Esophagus (tissue), 2 donors: ENCODE results near the gene TOX2. TPM values are rescaled to one million over a fixed set of nuclear protein-coding genes. Genes with fewer than 3 reads are reported as not detected.

ENCODE experiments used
- H3K27ac ChIP-seq, 2 donors: one replicate each; pipeline ENCODE4 v1.5.1; 2013; ENCODE audit warnings: low read depth in 2 of 2, mild to moderate bottlenecking in 2 of 2, inconsistent platforms in 1 of 2, low read length in 1 of 2, moderate library complexity in 1 of 2
- H3K27me3 ChIP-seq, 2 donors: one replicate each; pipeline ENCODE4 v1.6.1; 2013; ENCODE audit warnings: low read length in 2 of 2, control low read depth in 1 of 2, mild to moderate bottlenecking in 1 of 2; ENCODE audit not compliant: insufficient read depth in 2 of 2, control insufficient read depth in 1 of 2
- H3K36me3 ChIP-seq, 2 donors: one replicate each; pipeline ENCODE4 v1.6.1; 2013; ENCODE audit warnings: low read length in 1 of 2; ENCODE audit not compliant: control insufficient read depth in 2 of 2, insufficient read depth in 2 of 2
- H3K4me1 ChIP-seq, 2 donors: one replicate each; pipeline ENCODE4 v1.6.1; 2013; ENCODE audit warnings: low read length in 1 of 2; ENCODE audit not compliant: control insufficient read depth in 2 of 2, insufficient read depth in 2 of 2
- H3K4me3 ChIP-seq, 2 donors: one replicate each; pipeline ENCODE4 v1.5.1; 2013; ENCODE audit warnings: low read length in 2 of 2, mild to moderate bottlenecking in 2 of 2, low read depth in 1 of 2, moderate library complexity in 1 of 2
- H3K9me3 ChIP-seq, 2 donors: one replicate each; pipeline ENCODE4 v1.6.1; 2013; ENCODE audit warnings: mild to moderate bottlenecking in 2 of 2, low read depth in 1 of 2, low read length in 1 of 2, moderate library complexity in 1 of 2; ENCODE audit not compliant: control insufficient read depth in 2 of 2, insufficient read depth in 1 of 2
- WGBS, 2 donors: extraction: QIAGEN DNeasy Blood & Tissue Kit; methylation state at CpG; one replicate each; pipeline ENCODE4 v1.1.7; 2013; 5-methylcytosine and 5-hydroxymethylcytosine counted together
- polyA plus RNA-seq, 2 donors: library from polyadenylated mRNA; stranded (reverse); fragments of 200-250 nt; gene quantifications; one replicate each; pipeline ENCODE4 v1.2.3, GENCODE V29; 2013
- donor health status: healthy with polysubstance abuse.
- donor health status: Bipolar disorder and iron deficiency.

TOX2 gene
- polyA plus RNA-seq, 2 donors, result 6.9 to 10.5 TPM

DNA sequence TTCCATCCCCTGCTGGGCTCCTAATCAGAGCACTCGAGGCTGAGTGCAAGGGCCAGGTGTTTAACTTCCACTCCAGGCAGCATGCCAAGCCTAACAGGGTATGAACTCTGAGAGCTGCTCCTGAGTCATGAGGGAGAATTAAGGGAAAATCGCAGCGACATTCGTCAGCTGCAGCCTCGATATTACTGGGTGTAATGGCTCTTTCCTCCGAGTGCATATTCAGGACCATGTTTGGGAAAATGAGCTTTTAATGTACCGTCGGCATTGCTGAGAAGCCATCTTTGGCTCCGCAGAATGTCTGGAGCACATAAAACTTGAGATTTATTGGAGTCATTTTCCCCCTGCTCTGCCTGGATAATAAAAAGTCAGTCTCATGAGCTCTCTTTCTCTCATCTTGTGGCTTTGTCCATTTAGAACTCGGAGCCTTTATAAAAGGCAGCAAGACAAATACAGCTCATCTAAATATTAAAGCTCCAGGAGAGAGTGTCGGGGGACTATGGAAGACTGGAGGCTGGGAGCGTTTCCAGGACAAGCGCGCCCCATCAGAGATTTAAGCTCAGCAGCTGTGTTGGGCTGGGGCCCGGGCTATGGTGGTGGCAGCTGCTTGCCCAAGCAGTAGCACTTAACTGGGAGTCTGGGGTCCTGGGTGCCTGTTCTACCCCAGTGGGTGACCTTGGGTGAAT, 103.7 kb downstream of the TOX2 start:
- Histone ChIP-seq H3K4me3 (no peak overlapping the region), H3K27me3 (peaks cover 0 to 2% of the 10 kb centered on the region in 2 donors), H3K27ac (no peak overlapping the region), H3K9me3 (peaks cover 0 to 1% of the 10 kb centered on the region in 2 donors), H3K4me1 (peaks cover 2 to 5% of the 10 kb centered on the region in 2 donors), H3K36me3 (peaks cover 0 to 4% of the 10 kb centered on the region in 2 donors)
- 40 to 50% methylated on average over 15 of the region's 15 CpGs for WGBS, 2 donors

DNA sequence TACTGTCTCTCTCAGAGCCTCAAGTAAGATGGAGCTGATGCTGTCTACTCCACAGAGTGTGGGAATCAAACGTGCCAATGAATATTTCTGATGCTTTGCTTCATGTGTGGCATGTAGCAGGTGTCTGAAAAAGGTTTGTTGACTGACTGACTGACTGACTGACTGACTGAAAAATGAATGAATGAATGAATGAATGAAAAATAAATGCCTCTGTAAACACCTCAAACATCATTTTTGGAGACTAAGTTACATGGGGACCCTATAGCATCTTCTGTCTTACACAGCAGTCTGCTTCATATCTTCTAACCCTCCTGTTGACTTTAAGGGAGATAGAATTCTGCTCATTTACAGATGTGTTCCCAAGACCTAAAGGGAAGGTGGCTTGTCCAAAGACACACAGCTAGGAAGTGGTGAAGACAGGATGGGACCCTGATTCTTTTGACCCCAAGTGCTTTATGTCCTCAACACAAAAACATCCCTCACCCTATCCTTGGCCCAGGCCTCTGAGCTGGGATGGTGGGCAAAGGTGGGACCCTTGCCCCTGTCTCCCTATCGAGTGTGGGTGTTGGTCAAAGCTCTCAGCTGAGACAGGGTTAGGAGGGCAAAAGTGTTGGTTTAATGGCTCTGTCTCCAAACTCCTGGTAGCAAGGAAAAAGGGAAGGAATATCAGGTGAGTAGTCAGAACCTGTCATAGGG, 104.4 kb downstream of the TOX2 start:
- no peaks in the 10 kb centered on the region for H3K27me3 ChIP-seq
- no peak overlapping the region for H3K4me3 ChIP-seq
- H3K4me1 ChIP-seq, result peaks cover 2 to 5% of the 10 kb centered on the region in 2 donors
- H3K36me3 ChIP-seq, result peaks cover 0 to 4% of the 10 kb centered on the region in 2 donors
- H3K9me3 ChIP-seq, result peaks cover 0 to 1% of the 10 kb centered on the region in 2 donors
- WGBS, 2 donors, result 59 to 68% methylated on average over 2 of the region's 2 CpGs
- no peak overlapping the region for H3K27ac ChIP-seq

DNA sequence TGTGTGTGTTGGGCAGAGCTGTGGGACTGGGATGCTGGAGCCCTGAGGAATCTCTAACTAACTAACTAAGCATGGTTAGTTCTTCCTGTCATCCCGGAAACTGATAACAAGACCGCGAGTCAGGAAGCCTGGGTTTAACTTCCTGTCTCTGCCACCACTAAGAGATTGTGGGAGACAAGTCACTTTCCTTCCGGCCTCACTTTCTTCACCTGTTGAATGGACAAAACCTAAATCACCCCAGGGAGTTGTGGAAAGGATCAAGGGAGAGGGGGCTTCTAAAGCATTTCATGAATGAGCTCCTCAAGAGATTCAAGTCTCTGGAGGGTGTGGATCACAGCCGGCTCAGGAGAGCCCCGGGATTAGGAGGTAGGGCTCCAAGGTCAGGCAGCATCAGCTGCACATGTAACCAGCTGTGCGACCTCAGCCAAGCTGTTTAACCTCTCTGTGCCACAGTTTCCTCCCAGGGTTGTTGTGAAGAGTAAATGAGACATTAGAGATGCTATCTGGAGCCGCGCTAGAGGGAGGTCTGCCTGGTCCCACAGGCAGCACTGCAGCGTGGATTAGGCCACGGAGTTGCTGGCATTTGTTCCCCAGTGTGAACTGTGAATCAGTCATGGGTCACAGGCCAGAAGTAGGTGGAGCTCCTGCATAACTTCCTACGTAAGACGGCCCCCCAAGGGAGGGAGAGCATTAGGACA, 105.1 kb downstream of the TOX2 start:
- Histone ChIP-seq H3K4me3 (no peak overlapping the region), H3K36me3 (peaks cover 0 to 4% of the 10 kb centered on the region in 2 donors), H3K9me3 (peaks cover 0 to 1% of the 10 kb centered on the region in 2 donors), H3K27ac (no peak overlapping the region), H3K27me3 (no peaks in the 10 kb centered on the region), H3K4me1 (peaks cover under 1 to 5% of the 10 kb centered on the region in 2 donors)
- WGBS, 2 donors, result 45 to 50% methylated on average over 13 of the region's 13 CpGs

DNA sequence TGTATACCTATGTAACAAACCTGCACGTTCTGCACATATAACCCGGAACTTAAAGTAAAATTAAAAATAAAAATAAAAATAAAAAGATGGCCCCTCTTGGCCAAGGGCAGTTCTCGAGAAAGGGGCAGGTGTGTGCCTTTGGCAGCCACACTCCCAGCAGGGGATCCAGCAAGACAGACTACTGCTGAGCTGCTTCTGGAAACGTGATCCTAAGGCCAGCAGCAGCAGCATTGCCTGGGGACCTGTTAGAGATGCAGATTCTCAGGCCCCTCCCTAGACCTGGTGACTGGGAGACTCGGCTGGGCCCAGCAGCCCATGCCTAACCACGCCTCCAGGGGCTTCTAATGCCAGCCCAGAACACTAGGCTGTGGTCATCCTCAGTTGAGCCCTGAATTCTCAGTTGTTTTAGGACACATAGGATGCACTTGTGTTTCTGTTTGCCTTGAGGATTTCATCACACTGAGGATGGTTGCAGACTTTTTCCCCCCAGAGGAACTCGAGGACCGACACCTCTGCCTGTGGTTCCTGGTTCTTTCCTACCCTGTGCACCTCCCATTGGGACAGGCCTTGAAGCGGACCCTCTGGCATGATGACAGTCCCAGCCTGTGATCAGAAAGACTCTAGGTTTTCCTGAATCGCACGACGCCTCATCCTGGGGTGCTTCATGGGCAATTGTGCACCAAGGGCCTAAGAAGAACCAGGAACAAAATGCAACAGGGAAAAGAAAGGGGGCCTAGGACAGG, 105.9 kb downstream of the TOX2 start:
- 77 to 81% methylated on average over 12 of the region's 12 CpGs for WGBS, 2 donors
- Histone ChIP-seq H3K36me3 (peaks cover 0 to 4% of the 10 kb centered on the region in 2 donors), H3K27ac (no peak overlapping the region)

DNA sequence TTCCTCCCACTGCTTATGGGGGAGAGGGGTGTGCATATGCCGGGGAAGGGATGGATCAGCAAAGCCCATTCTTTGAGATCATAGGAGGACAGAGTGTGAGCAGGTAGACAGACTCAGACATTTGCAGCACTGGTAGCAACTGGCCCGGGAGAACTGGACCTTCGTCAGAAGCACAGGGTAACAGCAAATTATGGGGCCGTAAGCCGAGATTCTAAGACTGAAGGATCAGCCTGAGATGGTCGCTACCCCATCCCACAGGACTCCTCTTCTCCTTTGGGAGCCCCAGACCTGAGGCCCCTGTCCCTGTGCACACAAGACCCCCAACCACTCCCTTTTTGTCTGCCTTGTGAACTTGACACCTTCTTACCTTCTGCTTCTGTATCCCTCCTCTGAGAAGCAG, 106.5 kb downstream of the TOX2 start:
- peaks cover 0 to 5% of the 10 kb centered on the region in 2 donors for H3K4me1 ChIP-seq
- 93 to 99% methylated on average over 6 of the region's 6 CpGs for WGBS, 2 donors
- H3K27me3 ChIP-seq, result no peaks in the 10 kb centered on the region
- H3K9me3 ChIP-seq, result peaks cover 0 to 1% of the 10 kb centered on the region in 2 donors
- no peak overlapping the region for H3K27ac ChIP-seq
- H3K36me3 ChIP-seq, result peaks cover 0 to 4% of the 10 kb centered on the region in 2 donors
- H3K4me3 ChIP-seq, result no peak overlapping the region

More for the DNA sequence above, 105.9 kb downstream of the TOX2 start:
- Histone ChIP-seq H3K4me3 (no peak overlapping the region), H3K9me3 (peaks cover 0 to 1% of the 10 kb centered on the region in 2 donors), H3K27me3 (no peaks in the 10 kb centered on the region), H3K4me1 (peaks cover 0 to 5% of the 10 kb centered on the region in 2 donors)

DNA sequence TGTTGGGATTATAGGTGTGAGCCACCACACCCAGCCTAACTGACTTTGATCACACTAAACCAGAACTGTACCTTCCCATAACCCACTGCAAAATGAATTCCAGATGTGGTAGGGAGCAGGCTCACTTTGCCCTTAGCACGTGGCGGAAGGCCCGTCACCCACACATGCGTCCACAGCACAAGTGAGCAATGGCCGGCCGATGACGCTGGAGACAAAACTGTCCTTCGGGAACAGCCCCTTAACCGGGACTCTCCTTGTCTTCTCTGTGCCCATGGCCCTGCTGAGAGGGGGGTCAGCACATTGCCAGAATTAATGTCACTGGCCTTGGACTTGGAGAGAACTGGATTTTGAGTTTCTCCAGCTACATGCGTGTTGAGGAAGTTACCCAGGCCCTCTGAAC, 107.2 kb downstream of the TOX2 start:
- H3K27me3 ChIP-seq, result no peaks in the 10 kb centered on the region
- H3K36me3 ChIP-seq, result peaks cover 0 to 4% of the 10 kb centered on the region in 2 donors
- H3K4me3 ChIP-seq, result no peak overlapping the region
- 95% methylated on average over 10 of the region's 10 CpGs for WGBS, 2 donors
- H3K27ac ChIP-seq, result no peak overlapping the region
- no peaks in the 10 kb centered on the region for H3K9me3 ChIP-seq
- H3K4me1 ChIP-seq, result peaks cover 0 to 5% of the 10 kb centered on the region in 2 donors

DNA sequence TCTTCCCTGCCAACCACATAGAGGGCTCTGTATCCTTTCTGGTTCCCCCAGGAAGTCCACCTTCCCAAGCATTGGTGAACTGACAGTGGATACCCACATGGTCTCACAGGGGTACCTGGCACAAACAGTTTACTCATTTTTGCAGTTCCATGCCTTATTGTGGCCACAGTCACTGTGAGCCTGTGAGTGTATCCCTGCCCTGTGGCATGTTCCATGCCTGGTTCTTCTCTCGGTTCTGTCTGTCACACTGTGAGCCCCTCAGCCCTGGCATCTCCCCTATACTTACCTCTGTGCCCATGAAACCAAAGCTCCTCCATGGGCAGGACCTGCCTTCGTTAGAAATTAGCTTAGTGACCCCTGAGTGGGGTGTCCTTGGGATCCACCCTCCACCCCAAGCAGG, 107.8 kb downstream of the TOX2 start:
- no peaks in the 10 kb centered on the region for H3K27me3 ChIP-seq
- 82 to 84% methylated on average over 2 of the region's 2 CpGs for WGBS, 2 donors
- H3K9me3 ChIP-seq, result no peaks in the 10 kb centered on the region
- peaks cover 0 to 2% of the 10 kb centered on the region in 2 donors for H3K4me1 ChIP-seq
- peaks cover 0 to 4% of the 10 kb centered on the region in 2 donors for H3K36me3 ChIP-seq
- H3K27ac ChIP-seq, result no peak overlapping the region
- no peak overlapping the region for H3K4me3 ChIP-seq

DNA sequence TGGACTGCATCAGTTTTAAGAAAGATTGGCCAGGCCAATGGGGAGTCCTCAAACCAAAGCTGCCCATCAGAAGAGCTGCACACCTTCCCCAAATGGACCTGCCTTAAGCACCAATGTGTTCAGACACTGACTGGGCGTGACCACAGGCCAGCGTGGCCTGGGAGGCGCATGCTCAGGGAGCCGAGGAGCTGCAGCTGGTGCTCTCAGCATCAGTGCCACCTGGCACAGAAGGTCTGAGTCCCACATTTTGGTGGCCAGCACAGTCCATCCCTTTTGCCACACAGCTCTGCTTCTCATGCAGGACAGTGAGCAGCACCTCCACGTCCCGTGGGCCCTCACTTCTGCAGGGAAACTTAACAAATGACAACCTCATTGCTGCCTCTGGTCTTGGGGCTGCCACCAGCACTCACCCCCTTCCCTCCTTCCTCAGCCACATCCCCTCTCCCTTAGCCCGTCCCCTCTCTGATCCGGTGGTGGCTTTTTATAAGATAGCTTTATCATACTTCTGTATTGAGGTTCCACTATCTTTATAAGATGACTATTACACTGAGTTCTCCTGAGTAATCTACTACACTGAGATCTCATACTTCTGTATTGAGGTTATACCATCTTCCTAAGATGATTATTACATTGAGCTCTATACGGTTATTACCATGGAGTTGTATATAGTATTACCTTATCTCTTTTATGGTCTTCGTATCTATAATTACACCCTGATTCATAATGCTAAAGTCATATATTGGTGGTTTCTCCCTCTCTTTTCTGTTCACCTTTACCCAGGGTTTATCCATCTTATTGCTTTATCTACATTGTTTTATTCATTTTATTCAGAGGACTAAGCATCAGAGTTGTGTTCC, 109.1 kb downstream of the TOX2 start:
- WGBS, 2 donors, result 67 to 84% methylated on average over 10 of the region's 10 CpGs
- Histone ChIP-seq H3K4me1 (peaks cover under 1 to 2% of the 10 kb centered on the region in 2 donors), H3K27ac (no peak overlapping the region), H3K4me3 (no peak overlapping the region), H3K36me3 (peaks cover 0 to 4% of the 10 kb centered on the region in 2 donors), H3K9me3 (no peaks in the 10 kb centered on the region), H3K27me3 (no peaks in the 10 kb centered on the region)
